SK-N-SH (cell line): ENCODE data around the gene MYO3A. TPM values are rescaled to one million over a fixed set of nuclear protein-coding genes. Genes with fewer than 3 reads are reported as not detected.

Source experiments
- CTCF ChIA-PET: fragments of 300-600, 350-600 bp; formaldehyde crosslinking; extraction: SDS; loops from one replicate; lab custom pipeline; 2021; lab: Yijun Ruan, JAX
- POLR2A ChIA-PET: fragments of 350-600 bp; sonication (Branson Sonifier 250); formaldehyde crosslinking; extraction: SDS; loops from one replicate; lab custom pipeline; 2020; ENCODE audit warnings: antibody characterized with exemption, inconsistent platforms; lab: Yijun Ruan, JAX
- DNase-seq: peaks from one replicate; pipeline ENCODE4 v3.0.0; 2012
- H2AFZ ChIP-seq: fragments of 200-600 bp; sonication (generic); 2 replicates; pipeline ENCODE4 v1.8.1; 2016; ENCODE audit warnings: antibody characterized with exemption, mild to moderate bottlenecking, low read depth
- H3F3A ChIP-seq: fragments of 200-600 bp; sonication (generic); replicated peaks from 2 replicates; pipeline ENCODE3; 2016; ENCODE audit warnings: antibody characterized with exemption, mild to moderate bottlenecking; ENCODE audit not compliant: insufficient read depth
- H3K27ac ChIP-seq, 2 experiments: fragments of 200-500 bp in 1 of 2; fragments of 200-600 bp in 1 of 2; sonication (Bioruptor generic) in 1 of 2; sonication (generic), shearing (Covaris generic) in 1 of 2; 2 replicates each; pipeline versions ENCODE4 v1.5.1 to v1.6.1; 2014 to 2016; ENCODE audit warnings: low read depth in 2 of 2, inconsistent platforms in 1 of 2, low read length in 1 of 2, mild to moderate bottlenecking in 1 of 2, mixed read lengths in 1 of 2
- H3K27me3 ChIP-seq: fragments of 200-600 bp; sonication (generic), shearing (Covaris generic); 2 replicates; pipeline ENCODE4 v1.6.1; 2016; ENCODE audit warnings: mixed run types; ENCODE audit not compliant: insufficient read depth
- H3K36me3 ChIP-seq, 2 experiments: fragments of 200-500 bp in 1 of 2; fragments of 200-600 bp in 1 of 2; sonication (Bioruptor generic) in 1 of 2; sonication (generic) in 1 of 2; replicated peaks in 1 of 2; 2 replicates each; pipeline versions ENCODE3 to v1.5.1; 2014 to 2016; ENCODE audit warnings: low read length in 1 of 2, mild to moderate bottlenecking in 1 of 2; ENCODE audit not compliant: insufficient read depth in 2 of 2, control insufficient read depth in 1 of 2
- H3K4me1 ChIP-seq, 2 experiments: fragments of 200-500 bp in 1 of 2; fragments of 200-600 bp in 1 of 2; sonication (Bioruptor generic) in 1 of 2; sonication (generic), shearing (Covaris generic) in 1 of 2; 2 replicates each; pipeline versions ENCODE4 v1.5.1 to v1.6.1; 2014 to 2016; ENCODE audit warnings: low read depth in 1 of 2, low read length in 1 of 2, mixed run types in 1 of 2; ENCODE audit not compliant: insufficient read depth in 2 of 2, control insufficient read depth in 1 of 2
- H3K4me2 ChIP-seq: fragments of 200-600 bp; sonication (generic), shearing (Covaris generic); 2 replicates; pipeline ENCODE4 v1.6.1; 2017; ENCODE audit warnings: mixed run types
- H3K4me3 ChIP-seq, 2 experiments: fragments of 200-500 bp in 1 of 2; fragments of 200-600 bp in 1 of 2; sonication (Bioruptor generic) in 1 of 2; sonication (generic), shearing (Covaris generic) in 1 of 2; 2 replicates each; pipeline versions ENCODE4 v1.5.1 to v1.8.1; 2014 to 2016; ENCODE audit warnings: low read depth in 2 of 2, inconsistent platforms in 1 of 2, low read length in 1 of 2, mild to moderate bottlenecking in 1 of 2, mixed read lengths in 1 of 2, moderate library complexity in 1 of 2
- H3K79me2 ChIP-seq: fragments of 200-600 bp; sonication (generic); 2 replicates; pipeline ENCODE4 v1.8.1; 2017; ENCODE audit warnings: mild to moderate bottlenecking; ENCODE audit not compliant: insufficient read depth
- H3K9ac ChIP-seq: fragments of 200-600 bp; sonication (generic); 2 replicates; pipeline ENCODE4 v1.6.1; 2017; ENCODE audit warnings: mixed run types
- H3K9me2 ChIP-seq: fragments of 200-600 bp; sonication (generic); 2 replicates; pipeline ENCODE4 v1.6.1; 2017; ENCODE audit warnings: mixed run types
- H3K9me3 ChIP-seq: fragments of 200-600 bp; sonication (generic); 2 replicates; pipeline ENCODE4 v1.6.1; 2017; ENCODE audit warnings: mixed run types, mild to moderate bottlenecking, moderate library complexity
- H4K20me1 ChIP-seq: fragments of 200-600 bp; sonication (generic); 2 replicates; pipeline ENCODE4 v1.6.1; 2017; ENCODE audit warnings: mild to moderate bottlenecking, mixed run types; ENCODE audit not compliant: insufficient read depth
- ELF1 ChIP-seq: IDR thresholded peaks from 2 replicates; pipeline ENCODE4 v1.4.0; 2012
- EP300 ChIP-seq, 2 experiments: IDR thresholded peaks; 2 replicates each; pipeline versions ENCODE4 v1.4.0 to v1.6.1; 2012; ENCODE audit warnings: borderline replicate concordance in 1 of 2, low read depth in 1 of 2, low read length in 1 of 2
- MAX ChIP-seq: IDR thresholded peaks from 2 replicates; pipeline ENCODE4 v1.4.0; 2012; ENCODE audit warnings: low read depth
- RAD21 ChIP-seq: IDR thresholded peaks from 2 replicates; pipeline ENCODE4 v1.6.1; 2012; ENCODE audit warnings: mild to moderate bottlenecking, low read length
- RCOR1 ChIP-seq: fragments of 150-350 bp; IDR thresholded peaks from 2 replicates; pipeline ENCODE4 v1.6.1; 2017; ENCODE audit warnings: antibody characterized with exemption, low read length
- REST ChIP-seq: IDR thresholded peaks from 2 replicates; pipeline ENCODE4 v1.6.1; 2012; ENCODE audit warnings: mild to moderate bottlenecking, low read depth, low read length, moderate library complexity
- RFX5 ChIP-seq: IDR thresholded peaks from 2 replicates; pipeline ENCODE4 v1.6.1; 2012; ENCODE audit warnings: mild to moderate bottlenecking, improper control_type of control experiment, low read length
- SIN3A ChIP-seq: IDR thresholded peaks from 2 replicates; pipeline ENCODE4 v1.6.1; 2012; ENCODE audit warnings: low read depth, mild to moderate bottlenecking, low read length, moderate library complexity, borderline replicate concordance
- TCF12 ChIP-seq: IDR thresholded peaks from 2 replicates; pipeline ENCODE4 v1.4.0; 2012
- TEAD4 ChIP-seq: IDR thresholded peaks from 2 replicates; pipeline ENCODE4 v1.4.0; 2012; ENCODE audit warnings: mild to moderate bottlenecking, borderline replicate concordance; ENCODE audit not compliant: insufficient read depth
- USF1 ChIP-seq: IDR thresholded peaks from 2 replicates; pipeline ENCODE4 v1.4.0; 2012; ENCODE audit warnings: low read depth, borderline replicate concordance
- USF2 ChIP-seq: fragments of 150-350 bp; IDR thresholded peaks from 2 replicates; pipeline ENCODE4 v1.6.1; 2017; ENCODE audit warnings: antibody characterized with exemption, low read length, low read depth, borderline replicate concordance
- YY1 ChIP-seq: IDR thresholded peaks from 2 replicates; pipeline ENCODE4 v1.4.0; 2012; ENCODE audit warnings: low read depth, mild to moderate bottlenecking
- WGBS: methylation state at CpG from one replicate; pipeline ENCODE4 v1.1.6; 2017; ENCODE audit warnings: low lambda C conversion rate; 5-methylcytosine and 5-hydroxymethylcytosine counted together
- polyA plus RNA-seq, 3 experiments: library from polyadenylated mRNA; depleted of rRNA; stranded (reverse); fragments of >200 nt; gene quantifications; 2 replicates each; pipeline ENCODE4 v1.2.3, GENCODE V29; 2012

Gene MYO3A
- polyA plus RNA-seq, 1 of the 3 experiments (the other 2 are of a cell fraction) = not detected

GRCh38 chr10:26215396-26215934 lies 281.4 kb downstream of the MYO3A start:
- Histone ChIP-seq H3K79me2 (no peaks in the 10 kb centered on the region), H3K27me3 (peaks cover 46% of the 10 kb centered on the region), H3K4me1 (no peaks in the 10 kb centered on the region), H3F3A (no peaks in the 10 kb centered on the region), H3K27ac (no peak overlapping the region), H3K9me3 (no peaks in the 10 kb centered on the region), H3K4me2 (no peak overlapping the region), H3K4me3 (no peak overlapping the region), H3K9me2 (no peaks in the 10 kb centered on the region), H3K9ac (no peak overlapping the region), H3K36me3 (no peaks in the 10 kb centered on the region), H2AFZ (no peak overlapping the region), H4K20me1 (no peaks in the 10 kb centered on the region)
- 5% methylated on average over 31 of the region's 31 CpGs for WGBS
- DNase-seq = no peak
- TF ChIP-seq ELF1 (no peak), TCF12 (no peak), RFX5 (no peak), SIN3A (no peak), RAD21 (no peak), EP300 (IDR thresholded peaks at IDR 0.05; ENCODE audit: borderline replicate concordance in 1 of 2, low read depth in 1 of 2, low read length in 1 of 2) (no peak), TEAD4 (no peak), YY1 (no peak), USF2 (no peak), USF1 (no peak), RCOR1 (no peak)
- ChIA-PET CTCF (no interaction called here), POLR2A (no interaction called here)

GRCh38 chr10:26215935-26216584 lies 282.0 kb downstream of the MYO3A start:
- POLR2A ChIA-PET = interaction anchor here (0.6 kb wide), 1 partner anchor 95 kb away, joined by 4 read pairs; no protein-coding TSS in a partner anchor
- WGBS = 4% methylated on average over 31 of the region's 57 CpGs
- no peaks in the 10 kb centered on the region for H3K79me2 ChIP-seq
- H3K4me3 ChIP-seq = no peak overlapping the region
- H3K4me2 ChIP-seq = no peak overlapping the region
- no peaks in the 10 kb centered on the region for H3K4me1 ChIP-seq
- H2AFZ ChIP-seq = no peak overlapping the region
- peak; percentile 90 for TF ChIP-seq REST
- TF ChIP-seq MAX = no peak
- TF ChIP-seq, all 33 proteins: peak for 1
- no peak overlapping the region for H3K9ac ChIP-seq
- peaks cover 46% of the 10 kb centered on the region for H3K27me3 ChIP-seq
- H3K27ac ChIP-seq = no peak overlapping the region
- no peaks in the 10 kb centered on the region for H3K9me3 ChIP-seq
- peak; percentile 50 for DNase-seq
- no peaks in the 10 kb centered on the region for H4K20me1 ChIP-seq
- CTCF ChIA-PET = no interaction called here
- H3K36me3 ChIP-seq = no peaks in the 10 kb centered on the region
- no peaks in the 10 kb centered on the region for H3K9me2 ChIP-seq
- H3F3A ChIP-seq = no peaks in the 10 kb centered on the region
